K562 (cell line): ENCODE measurements around the gene HOXC4. TPM values are rescaled to one million over a fixed set of nuclear protein-coding genes. Genes with fewer than 3 reads are reported as not detected.

ENCODE experiments used
- ARID4B ChIP-seq: sonication (generic); formaldehyde crosslinking; IDR thresholded peaks from 2 replicates; pipeline ENCODE4 v1.8.0; 2022; ENCODE audit warnings: mild to moderate bottlenecking, missing genetic modification reagents
- ATF1 ChIP-seq, 2 experiments: fragments of 450-650 bp in 1 of 2; IDR thresholded peaks; 2 replicates each; pipeline ENCODE4 v1.6.1; 2016; ENCODE audit warnings: missing compliant biosample characterization in 1 of 2, missing genetic modification characterization in 1 of 2
- BRD4 ChIP-seq: fragments of 200-600 bp; sonication (generic); IDR thresholded peaks from 2 replicates; pipeline ENCODE4 v1.6.1; 2017; ENCODE audit warnings: inconsistent platforms
- CSDE1 ChIP-seq, 2 experiments: fragments of 450-650 bp; IDR thresholded peaks; 2 replicates each; pipeline ENCODE4 v1.6.1; 2016; ENCODE audit warnings: mild to moderate bottlenecking in 1 of 2
- GATAD2B ChIP-seq: fragments of 450-650 bp; IDR thresholded peaks from 2 replicates; pipeline ENCODE4 v1.6.1; 2017; ENCODE audit warnings: mild to moderate bottlenecking, borderline replicate concordance
- LCOR ChIP-seq: sonication (generic); formaldehyde crosslinking; IDR thresholded peaks from 2 replicates; pipeline ENCODE4 v1.8.0; 2022; ENCODE audit warnings: mild to moderate bottlenecking, missing genetic modification reagents
- MAZ ChIP-seq, 2 experiments: fragments of 450-650 bp in 1 of 2; sonication (generic) in 1 of 2; formaldehyde crosslinking; IDR thresholded peaks in 1 of 2; conservative IDR thresholded peaks in 1 of 2; 2 replicates each; pipeline versions ENCODE4 v1.4.0 to v1.5.0; 2020; ENCODE audit warnings: mild to moderate bottlenecking in 1 of 2, missing genetic modification reagents in 1 of 2
- MBD1 ChIP-seq: fragments of 250-450 bp; sonication (Bioruptor Pico); IDR thresholded peaks from 2 replicates; pipeline ENCODE4 v1.8.0; 2022; ENCODE audit warnings: inconsistent platforms
- MYC ChIP-seq, 2 experiments: fragments of 250-450 bp in 1 of 2; sonication (Bioruptor Pico) in 1 of 2; IDR thresholded peaks; 2 replicates each; pipeline versions ENCODE4 v1.5.1 to v1.6.1; 2012 to 2021; ENCODE audit warnings: low read depth in 2 of 2, borderline replicate concordance in 1 of 2, improper control_type of control experiment in 1 of 2, low read length in 1 of 2, mild to moderate bottlenecking in 1 of 2, moderate library complexity in 1 of 2
- PREB ChIP-seq: sonication (generic); formaldehyde crosslinking; IDR thresholded peaks from 2 replicates; pipeline ENCODE4 v1.8.1; 2023; ENCODE audit warnings: mild to moderate bottlenecking, missing genetic modification reagents
- RB1 ChIP-seq: fragments of 450-650 bp; IDR thresholded peaks from 2 replicates; pipeline ENCODE4 v1.6.1; 2017; ENCODE audit warnings: low read depth, mild to moderate bottlenecking
- SMAD1 ChIP-seq: fragments of 150-350 bp; IDR thresholded peaks from 2 replicates; pipeline ENCODE4 v1.6.1; 2014; ENCODE audit warnings: low read length, low read depth; ENCODE audit not compliant: partially characterized antibody
- TCF7 ChIP-seq: sonication (generic); IDR thresholded peaks from 2 replicates; pipeline ENCODE4 v1.6.1; 2016; ENCODE audit warnings: antibody characterized with exemption, borderline replicate concordance
- TRIM25 ChIP-seq: fragments of 450-650 bp; IDR thresholded peaks from 2 replicates; pipeline ENCODE4 v1.7.0; 2016; ENCODE audit warnings: borderline replicate concordance
- TSC22D4 ChIP-seq: fragments of 450-650 bp; IDR thresholded peaks from 2 replicates; pipeline ENCODE4 v1.6.1; 2016; ENCODE audit warnings: missing genetic modification characterization, missing biosample characterization, control low read depth
- YBX1 ChIP-seq: fragments of 450-650 bp; IDR thresholded peaks from 2 replicates; pipeline ENCODE4 v1.7.1; 2016; ENCODE audit warnings: mild to moderate bottlenecking
- polyA plus RNA-seq, 8 experiments: library from polyadenylated mRNA; depleted of rRNA in 4 of 8; stranded (reverse) in 5 of 8; unstranded in 3 of 8; fragments of >200 nt; fragmentation: Nextera tagmentation in 2 of 8; fragmentation: Illumina TruSeq in 1 of 8; extraction: Ambion mirVana in 2 of 8; extraction: Trizol in 1 of 8; gene quantifications; 2 replicates each; pipeline versions ENCODE4 v1.2.1 to v1.2.3, GENCODE V29; 2011 to 2014; ENCODE audit warnings: inconsistent platforms in 1 of 8, missing spikeins in 1 of 8
- total RNA-seq, 7 experiments: library from RNA; depleted of rRNA in 6 of 7; stranded (reverse); fragments of >200 nt in 6 of 7; fragmentation: Illumina TruSeq in 2 of 7; extraction: Trizol in 2 of 7; gene quantifications; 2 replicates each; pipeline versions ENCODE4 v1.2.1 to v1.2.3, GENCODE V29; 2011 to 2021; ENCODE audit warnings: low replicate concordance in 1 of 7

Gene HOXC4
- total and polyA plus RNA-seq, 9 of the 15 experiments (the other 6 are each of a cell fraction or from before 2014, with no cell fraction given) = 0.06 to 1.5 (median 0.44) TPM; not detected in 1

- no peak for TF ChIP-seq ARID4B (CRISPR knock-in tag)
- 0 out of 2 replicates have a peak, but pooled peaks have one; percentile 36 for TF ChIP-seq MYC (IDR thresholded peaks at IDR 0.05; ENCODE audit: low read depth, low read length)
- TF ChIP-seq MYC (CRISPR knock-in tag; IDR thresholded peaks at IDR 0.05; ENCODE audit: borderline replicate concordance, low read depth) = no peak
- TF ChIP-seq LCOR = no peak
- TF ChIP-seq TCF7 = no peak
- peak; percentile 80; the same call in 1 of the 2 replicates for TF ChIP-seq RB1
- TF ChIP-seq PREB (CRISPR knock-in tag) = no peak
- TF ChIP-seq BRD4 = no peak
- TF ChIP-seq GATAD2B = peak; percentile 61; the same call in 1 of the 2 replicates
- no peak for TF ChIP-seq TSC22D4 (tag)
- TF ChIP-seq MAZ (CRISPR knock-in tag; conservative IDR thresholded peaks at IDR 0.05 in 1 of 2, IDR thresholded peaks at IDR 0.05 in 1 of 2) = peak in 1 of 2 experiments; percentile 64; a peak in 1 of 4 replicates
- TF ChIP-seq SMAD1 = no peak
- TF ChIP-seq MBD1 (CRISPR knock-in tag) = peak; percentile 91
- no peak for TF ChIP-seq ATF1 (CRISPR knock-in tag; IDR thresholded peaks at IDR 0.05)
- TF ChIP-seq ATF1 (tag; IDR thresholded peaks at IDR 0.05) = no peak
- TF ChIP-seq YBX1 = no peak
- no peak for TF ChIP-seq TRIM25
- TF ChIP-seq CSDE1 (IDR thresholded peaks at IDR 0.05) = no peak
These were observed 47.6 kb upstream of the HOXC4 start (continued) for GRCh38 chr12:54005853-54006558.
